Measurements from ENCODE around the gene OLFM3.

DNA sequence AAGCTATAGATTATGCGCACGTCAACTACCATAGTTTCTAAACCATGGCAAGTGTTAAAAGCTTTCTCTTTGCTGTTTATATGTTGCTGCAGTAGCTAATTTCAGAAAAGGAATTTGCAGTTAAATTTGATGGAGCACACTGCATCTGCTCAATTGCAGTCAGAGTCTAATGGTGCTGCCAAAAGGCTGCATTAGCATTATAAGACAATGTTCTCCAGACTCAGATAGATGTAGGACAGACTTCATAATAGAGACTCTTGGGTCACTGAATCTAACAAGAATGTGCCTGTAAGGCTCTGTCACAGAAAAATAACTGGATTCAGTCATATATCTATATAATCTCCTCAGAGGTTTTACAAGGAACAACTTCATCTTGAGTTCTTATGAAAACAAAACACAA, 198.3 kb downstream of the OLFM3 start:
- TF ChIP-seq, protein P1, sequence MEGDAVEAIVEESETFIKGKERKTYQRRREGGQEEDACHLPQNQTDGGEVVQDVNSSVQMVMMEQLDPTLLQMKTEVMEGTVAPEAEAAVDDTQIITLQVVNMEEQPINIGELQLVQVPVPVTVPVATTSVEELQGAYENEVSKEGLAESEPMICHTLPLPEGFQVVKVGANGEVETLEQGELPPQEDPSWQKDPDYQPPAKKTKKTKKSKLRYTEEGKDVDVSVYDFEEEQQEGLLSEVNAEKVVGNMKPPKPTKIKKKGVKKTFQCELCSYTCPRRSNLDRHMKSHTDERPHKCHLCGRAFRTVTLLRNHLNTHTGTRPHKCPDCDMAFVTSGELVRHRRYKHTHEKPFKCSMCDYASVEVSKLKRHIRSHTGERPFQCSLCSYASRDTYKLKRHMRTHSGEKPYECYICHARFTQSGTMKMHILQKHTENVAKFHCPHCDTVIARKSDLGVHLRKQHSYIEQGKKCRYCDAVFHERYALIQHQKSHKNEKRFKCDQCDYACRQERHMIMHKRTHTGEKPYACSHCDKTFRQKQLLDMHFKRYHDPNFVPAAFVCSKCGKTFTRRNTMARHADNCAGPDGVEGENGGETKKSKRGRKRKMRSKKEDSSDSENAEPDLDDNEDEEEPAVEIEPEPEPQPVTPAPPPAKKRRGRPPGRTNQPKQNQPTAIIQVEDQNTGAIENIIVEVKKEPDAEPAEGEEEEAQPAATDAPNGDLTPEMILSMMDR (IDR thresholded peaks at IDR 0.05; ENCODE audit: insufficient read depth, low read length), result no peak
- TF ChIP-seq REST (IDR thresholded peaks at IDR 0.05; ENCODE audit: insufficient replicate concordance, low read depth) (no peak), POLR2AphosphoS5 (IDR thresholded peaks at IDR 0.05; ENCODE audit: low read depth) (no peak)

Data from HL-60 (cell line).